Thyroid gland (tissue), 4 donors: ENCODE results near the gene CENPF.

Source experiments
- POLR2A ChIP-seq, 2 donors: fragments of 450-650 bp; IDR thresholded peaks; one replicate each; pipeline ENCODE4 v1.6.1; 2017; ENCODE audit warnings: antibody characterized with exemption in 2 of 2, mild to moderate bottlenecking in 2 of 2, moderate library complexity in 1 of 2
- TF ChIP-seq, protein P1 (sequence below), 6 experiments: fragments of 200-600 bp in 3 of 6; fragments of 450-650 bp in 3 of 6; sonication (generic) in 3 of 6; IDR thresholded peaks; one replicate each; pipeline ENCODE4 v1.5.1; 2016 to 2019; ENCODE audit warnings: antibody characterized with exemption in 6 of 6, mild to moderate bottlenecking in 2 of 6, inconsistent platforms in 1 of 6, moderate library complexity in 1 of 6

GRCh38 chr1:214569357-214570004, 33.5 kb upstream of the CENPF start:
- TF ChIP-seq, protein P1, sequence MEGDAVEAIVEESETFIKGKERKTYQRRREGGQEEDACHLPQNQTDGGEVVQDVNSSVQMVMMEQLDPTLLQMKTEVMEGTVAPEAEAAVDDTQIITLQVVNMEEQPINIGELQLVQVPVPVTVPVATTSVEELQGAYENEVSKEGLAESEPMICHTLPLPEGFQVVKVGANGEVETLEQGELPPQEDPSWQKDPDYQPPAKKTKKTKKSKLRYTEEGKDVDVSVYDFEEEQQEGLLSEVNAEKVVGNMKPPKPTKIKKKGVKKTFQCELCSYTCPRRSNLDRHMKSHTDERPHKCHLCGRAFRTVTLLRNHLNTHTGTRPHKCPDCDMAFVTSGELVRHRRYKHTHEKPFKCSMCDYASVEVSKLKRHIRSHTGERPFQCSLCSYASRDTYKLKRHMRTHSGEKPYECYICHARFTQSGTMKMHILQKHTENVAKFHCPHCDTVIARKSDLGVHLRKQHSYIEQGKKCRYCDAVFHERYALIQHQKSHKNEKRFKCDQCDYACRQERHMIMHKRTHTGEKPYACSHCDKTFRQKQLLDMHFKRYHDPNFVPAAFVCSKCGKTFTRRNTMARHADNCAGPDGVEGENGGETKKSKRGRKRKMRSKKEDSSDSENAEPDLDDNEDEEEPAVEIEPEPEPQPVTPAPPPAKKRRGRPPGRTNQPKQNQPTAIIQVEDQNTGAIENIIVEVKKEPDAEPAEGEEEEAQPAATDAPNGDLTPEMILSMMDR (IDR thresholded peaks at IDR 0.05), result no peak
- TF ChIP-seq POLR2A (IDR thresholded peaks at IDR 0.05), result no peak
